Esophagus muscularis mucosa (tissue), 4 donors: ENCODE results near the gene CASTOR1.

Experiments
- EP300 ChIP-seq: sonication (generic); formaldehyde crosslinking; IDR thresholded peaks from one replicate; pipeline ENCODE4 v1.6.1; 2017; ENCODE audit warnings: antibody characterized with exemption
- POLR2A ChIP-seq: fragments of 450-650 bp; IDR thresholded peaks from one replicate; pipeline ENCODE4 v1.6.1; 2017; ENCODE audit warnings: antibody characterized with exemption, moderate library complexity, mild to moderate bottlenecking, low read depth
- POLR2AphosphoS5 ChIP-seq, 2 donors: sonication (generic); formaldehyde crosslinking; IDR thresholded peaks; one replicate each; pipeline ENCODE4 v1.6.1; 2017; ENCODE audit warnings: antibody characterized with exemption in 2 of 2
- TF ChIP-seq, protein P1 (sequence below), 3 experiments: fragments of 200-600 bp in 2 of 3; fragments of 450-650 bp in 1 of 3; sonication (generic) in 2 of 3; IDR thresholded peaks; one replicate each; pipeline ENCODE4 v1.5.1; 2017 to 2019; ENCODE audit warnings: antibody characterized with exemption in 3 of 3, mild to moderate bottlenecking in 2 of 3, moderate library complexity in 1 of 3

DNA sequence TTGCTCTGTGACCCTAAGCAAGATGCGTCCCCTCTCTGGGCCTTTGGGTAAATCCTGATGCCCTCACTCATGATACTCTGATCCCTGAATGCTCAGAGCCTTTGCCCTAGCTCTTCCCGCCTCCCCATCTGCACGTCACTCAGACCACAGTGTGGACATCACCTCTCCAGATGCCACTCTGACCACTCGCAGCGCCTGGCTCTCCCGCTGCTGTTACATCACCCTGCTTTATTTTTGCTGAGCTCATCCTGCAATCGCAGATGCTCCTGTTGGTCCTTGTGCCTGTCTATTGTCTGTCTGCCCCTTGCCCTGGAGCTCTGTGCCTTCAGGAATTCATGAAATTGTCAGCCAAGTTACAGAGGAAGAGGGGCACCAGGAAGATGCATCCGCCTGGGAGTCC, 28.2 kb downstream of the CASTOR1 start:
- TF ChIP-seq, protein P1, sequence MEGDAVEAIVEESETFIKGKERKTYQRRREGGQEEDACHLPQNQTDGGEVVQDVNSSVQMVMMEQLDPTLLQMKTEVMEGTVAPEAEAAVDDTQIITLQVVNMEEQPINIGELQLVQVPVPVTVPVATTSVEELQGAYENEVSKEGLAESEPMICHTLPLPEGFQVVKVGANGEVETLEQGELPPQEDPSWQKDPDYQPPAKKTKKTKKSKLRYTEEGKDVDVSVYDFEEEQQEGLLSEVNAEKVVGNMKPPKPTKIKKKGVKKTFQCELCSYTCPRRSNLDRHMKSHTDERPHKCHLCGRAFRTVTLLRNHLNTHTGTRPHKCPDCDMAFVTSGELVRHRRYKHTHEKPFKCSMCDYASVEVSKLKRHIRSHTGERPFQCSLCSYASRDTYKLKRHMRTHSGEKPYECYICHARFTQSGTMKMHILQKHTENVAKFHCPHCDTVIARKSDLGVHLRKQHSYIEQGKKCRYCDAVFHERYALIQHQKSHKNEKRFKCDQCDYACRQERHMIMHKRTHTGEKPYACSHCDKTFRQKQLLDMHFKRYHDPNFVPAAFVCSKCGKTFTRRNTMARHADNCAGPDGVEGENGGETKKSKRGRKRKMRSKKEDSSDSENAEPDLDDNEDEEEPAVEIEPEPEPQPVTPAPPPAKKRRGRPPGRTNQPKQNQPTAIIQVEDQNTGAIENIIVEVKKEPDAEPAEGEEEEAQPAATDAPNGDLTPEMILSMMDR (IDR thresholded peaks at IDR 0.05) = no peak
- TF ChIP-seq POLR2A (no peak), EP300 (no peak), POLR2AphosphoS5 (IDR thresholded peaks at IDR 0.05) (no peak)
